HepG2 (cell line): Measurements from ENCODE around the gene SEMA4B. TPM values are rescaled to one million over a fixed set of nuclear protein-coding genes. Genes with fewer than 3 reads are reported as not detected.
A peak's percentile ranks its signal among the peaks of the same experiment; 100 is the strongest.

Source experiments
- ARID5B ChIP-seq: IDR thresholded peaks from 2 replicates; pipeline ENCODE4 v1.4.0; 2020; ENCODE audit warnings: mild to moderate bottlenecking, missing genetic modification reagents
- ATF5 ChIP-seq: sonication (generic); formaldehyde crosslinking; IDR thresholded peaks from 2 replicates; pipeline ENCODE4 v1.4.0; 2020; ENCODE audit warnings: mild to moderate bottlenecking, low read depth, missing genetic modification reagents
- HNRNPH1 ChIP-seq: fragments of 200-400 bp; formaldehyde crosslinking; optimal IDR thresholded peaks from 2 replicates; pipeline ENCODE3; 2017; ENCODE audit warnings: mild to moderate bottlenecking, low read depth, low read length
- RXRB ChIP-seq: IDR thresholded peaks from 2 replicates; pipeline ENCODE4 v1.6.1; 2016; ENCODE audit warnings: borderline replicate concordance, missing genetic modification reagents, missing compliant biosample characterization
- SKI ChIP-seq: fragments of 450-650 bp; IDR thresholded peaks from one replicate; pipeline ENCODE4 v1.6.1; 2018; ENCODE audit warnings: mild to moderate bottlenecking; ENCODE audit not compliant: partially characterized antibody
- SRSF9 ChIP-seq: fragments of 200-400 bp; formaldehyde crosslinking; IDR thresholded peaks from 2 replicates; pipeline ENCODE4 v1.6.1; 2018; ENCODE audit warnings: borderline replicate concordance, mild to moderate bottlenecking, low read depth, low read length; ENCODE audit not compliant: insufficient read depth, poor library complexity, severe bottlenecking
- USF2 ChIP-seq, 2 experiments: sonication (generic) in 1 of 2; formaldehyde crosslinking in 1 of 2; IDR thresholded peaks; 2 replicates each; pipeline versions ENCODE4 v1.5.1 to v1.6.1; 2011 to 2020; ENCODE audit warnings: borderline replicate concordance in 1 of 2, low read depth in 1 of 2, low read length in 1 of 2, mild to moderate bottlenecking in 1 of 2, missing genetic modification reagents in 1 of 2, moderate library complexity in 1 of 2
- ZNF781 ChIP-seq: sonication (generic); formaldehyde crosslinking; IDR thresholded peaks from 2 replicates; pipeline ENCODE4 v1.5.1; 2020; ENCODE audit warnings: borderline replicate concordance, mild to moderate bottlenecking, missing genetic modification reagents; ENCODE audit errors: not compliant biosample characterization
- polyA plus RNA-seq, 8 experiments: library from polyadenylated mRNA; depleted of rRNA in 3 of 8; stranded (reverse) in 7 of 8; unstranded in 1 of 8; fragments of >200 nt; fragmentation: Illumina TruSeq in 4 of 8; extraction: Trizol in 4 of 8; gene quantifications; 2 replicates each; pipeline versions ENCODE4 v1.2.1 to v1.2.3, GENCODE V29; 2011 to 2016; ENCODE audit warnings: low read depth in 4 of 8, missing spikeins in 1 of 8, mixed read lengths in 1 of 8; ENCODE audit not compliant: insufficient read depth in 1 of 8
- total RNA-seq, 5 experiments: library from RNA; depleted of rRNA; stranded (reverse); fragments of >200 nt; fragmentation: Illumina TruSeq; extraction: Trizol; gene quantifications; 2 replicates each; pipeline ENCODE4 v1.2.3, GENCODE V29; 2016; ENCODE audit warnings: low read depth in 1 of 5
- TF ChIP-seq, protein P1 (sequence below): sonication (generic); formaldehyde crosslinking; IDR thresholded peaks from 2 replicates; pipeline ENCODE4 v1.8.1; 2023; ENCODE audit warnings: mild to moderate bottlenecking, missing genetic modification reagents
- TF ChIP-seq, protein P2 (sequence below): sonication (generic); formaldehyde crosslinking; IDR thresholded peaks from 2 replicates; pipeline ENCODE4 v1.5.1; 2020; ENCODE audit warnings: mild to moderate bottlenecking, missing genetic modification reagents, moderate library complexity

SEMA4B gene
- total and polyA plus RNA-seq, 2 of the 13 experiments (the other 11 are each of a cell fraction or from before 2014, with no cell fraction given), result 2.1 to 17.0 TPM

GRCh38 chr15:90234096-90234988, 33.2 kb downstream of the SEMA4B start, which contains the start of gene GDPGP1 (continued):
- peak; percentile 28 for TF ChIP-seq SKI
- TF ChIP-seq HNRNPH1, result no peak
- TF ChIP-seq, protein P1, sequence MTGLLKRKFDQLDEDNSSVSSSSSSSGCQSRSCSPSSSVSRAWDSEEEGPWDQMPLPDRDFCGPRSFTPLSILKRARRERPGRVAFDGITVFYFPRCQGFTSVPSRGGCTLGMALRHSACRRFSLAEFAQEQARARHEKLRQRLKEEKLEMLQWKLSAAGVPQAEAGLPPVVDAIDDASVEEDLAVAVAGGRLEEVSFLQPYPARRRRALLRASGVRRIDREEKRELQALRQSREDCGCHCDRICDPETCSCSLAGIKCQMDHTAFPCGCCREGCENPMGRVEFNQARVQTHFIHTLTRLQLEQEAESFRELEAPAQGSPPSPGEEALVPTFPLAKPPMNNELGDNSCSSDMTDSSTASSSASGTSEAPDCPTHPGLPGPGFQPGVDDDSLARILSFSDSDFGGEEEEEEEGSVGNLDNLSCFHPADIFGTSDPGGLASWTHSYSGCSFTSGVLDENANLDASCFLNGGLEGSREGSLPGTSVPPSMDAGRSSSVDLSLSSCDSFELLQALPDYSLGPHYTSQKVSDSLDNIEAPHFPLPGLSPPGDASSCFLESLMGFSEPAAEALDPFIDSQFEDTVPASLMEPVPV, result peak; percentile 38; the same call in 1 of the 2 replicates
- TF ChIP-seq, protein P2, sequence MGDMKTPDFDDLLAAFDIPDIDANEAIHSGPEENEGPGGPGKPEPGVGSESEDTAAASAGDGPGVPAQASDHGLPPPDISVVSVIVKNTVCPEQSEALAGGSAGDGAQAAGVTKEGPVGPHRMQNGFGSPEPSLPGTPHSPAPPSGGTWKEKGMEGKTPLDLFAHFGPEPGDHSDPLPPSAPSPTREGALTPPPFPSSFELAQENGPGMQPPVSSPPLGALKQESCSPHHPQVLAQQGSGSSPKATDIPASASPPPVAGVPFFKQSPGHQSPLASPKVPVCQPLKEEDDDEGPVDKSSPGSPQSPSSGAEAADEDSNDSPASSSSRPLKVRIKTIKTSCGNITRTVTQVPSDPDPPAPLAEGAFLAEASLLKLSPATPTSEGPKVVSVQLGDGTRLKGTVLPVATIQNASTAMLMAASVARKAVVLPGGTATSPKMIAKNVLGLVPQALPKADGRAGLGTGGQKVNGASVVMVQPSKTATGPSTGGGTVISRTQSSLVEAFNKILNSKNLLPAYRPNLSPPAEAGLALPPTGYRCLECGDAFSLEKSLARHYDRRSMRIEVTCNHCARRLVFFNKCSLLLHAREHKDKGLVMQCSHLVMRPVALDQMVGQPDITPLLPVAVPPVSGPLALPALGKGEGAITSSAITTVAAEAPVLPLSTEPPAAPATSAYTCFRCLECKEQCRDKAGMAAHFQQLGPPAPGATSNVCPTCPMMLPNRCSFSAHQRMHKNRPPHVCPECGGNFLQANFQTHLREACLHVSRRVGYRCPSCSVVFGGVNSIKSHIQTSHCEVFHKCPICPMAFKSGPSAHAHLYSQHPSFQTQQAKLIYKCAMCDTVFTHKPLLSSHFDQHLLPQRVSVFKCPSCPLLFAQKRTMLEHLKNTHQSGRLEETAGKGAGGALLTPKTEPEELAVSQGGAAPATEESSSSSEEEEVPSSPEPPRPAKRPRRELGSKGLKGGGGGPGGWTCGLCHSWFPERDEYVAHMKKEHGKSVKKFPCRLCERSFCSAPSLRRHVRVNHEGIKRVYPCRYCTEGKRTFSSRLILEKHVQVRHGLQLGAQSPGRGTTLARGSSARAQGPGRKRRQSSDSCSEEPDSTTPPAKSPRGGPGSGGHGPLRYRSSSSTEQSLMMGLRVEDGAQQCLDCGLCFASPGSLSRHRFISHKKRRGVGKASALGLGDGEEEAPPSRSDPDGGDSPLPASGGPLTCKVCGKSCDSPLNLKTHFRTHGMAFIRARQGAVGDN, result peak; percentile 16; the same call in 1 of the 2 replicates
- no peak for TF ChIP-seq USF2 (IDR thresholded peaks at IDR 0.05; ENCODE audit: low read depth, low read length)
- TF ChIP-seq USF2 (CRISPR knock-in tag; IDR thresholded peaks at IDR 0.05; ENCODE audit: borderline replicate concordance), result no peak
- peak; percentile 27; the same call in 1 of the 2 replicates for TF ChIP-seq RXRB (CRISPR knock-in tag)
- TF ChIP-seq SRSF9, result no peak
- TF ChIP-seq ZNF781 (CRISPR knock-in tag), result peak; percentile 24
- peak; percentile 17; the same call in 1 of the 2 replicates for TF ChIP-seq ARID5B (CRISPR knock-in tag)
- TF ChIP-seq ATF5 (CRISPR knock-in tag), result 0 out of 2 replicates have a peak, but pooled peaks have one; percentile 35
